Gastrocnemius medialis (tissue), 4 donors: ENCODE data around the gene ADRA2B.

Experiments
- CTCF ChIP-seq, 5 experiments: fragments of 450-650 bp in 3 of 5; fragments of 200-600 bp in 2 of 5; sonication (generic) in 2 of 5; IDR thresholded peaks in 4 of 5; conservative IDR thresholded peaks in 1 of 5; 1 replicate in 4 of 5; 2 replicates in 1 of 5; pipeline ENCODE4 v1.5.1; 2016 to 2019; ENCODE audit warnings: antibody characterized with exemption in 5 of 5, mild to moderate bottlenecking in 3 of 5, moderate library complexity in 3 of 5
- POLR2A ChIP-seq, 2 donors: fragments of 450-650 bp; IDR thresholded peaks; one replicate each; pipeline ENCODE4 v1.6.1; 2017; ENCODE audit warnings: antibody characterized with exemption in 2 of 2, mild to moderate bottlenecking in 2 of 2, moderate library complexity in 2 of 2

- TF ChIP-seq CTCF (IDR thresholded peaks at IDR 0.05 in 4 of 5, conservative IDR thresholded peaks at IDR 0.05 in 1 of 5) (no peak), POLR2A (IDR thresholded peaks at IDR 0.05) (no peak)
Observed at GRCh38 chr2:96114546-96114902, 1.8 kb downstream of the ADRA2B start.
